HCEC 1CT (cell line): ENCODE data around the gene GPAM.
"Not testable (repeated sequence)": the region's sequence is repeated elsewhere in the genome, so short reads cannot be mapped to it uniquely, and the experiment has no call there.

Experiments used
- DNase-seq: peaks from one replicate; pipeline ENCODE4 v3.0.0-alpha.2; 2017

Gene GPAM

DNA sequence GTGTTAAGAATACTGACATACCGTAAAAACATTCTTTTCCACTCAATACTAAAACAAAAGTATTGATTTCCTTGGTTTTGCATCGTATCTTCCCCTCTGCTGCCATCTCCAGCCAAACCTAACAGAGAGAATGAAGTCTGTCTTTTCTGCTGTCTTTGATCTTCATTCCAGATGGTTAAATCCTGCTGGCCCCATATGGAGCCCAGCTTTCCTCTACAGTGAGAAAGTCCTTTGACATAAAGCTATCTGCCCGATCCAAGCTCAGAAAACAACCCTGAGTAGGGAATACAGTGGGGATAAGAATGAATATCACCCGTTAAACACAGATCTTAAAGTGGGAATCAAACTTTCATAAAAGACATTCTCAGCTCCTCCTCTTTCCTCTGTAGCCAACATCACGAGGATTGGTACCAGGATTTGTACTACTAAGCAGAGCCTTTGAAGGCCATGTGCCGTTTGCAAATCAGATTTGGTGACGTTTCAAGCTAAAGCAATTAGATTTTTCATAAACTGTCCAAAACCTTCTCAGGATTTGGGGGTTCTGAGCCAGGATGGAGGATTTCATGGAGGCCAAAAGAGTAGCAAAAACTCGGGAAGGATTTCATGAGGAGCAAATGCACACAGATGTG lies 30.8 kb upstream of the GPAM start:
- no peak for DNase-seq

GRCh38 chr10:112213836-112214235 lies 30.3 kb upstream of the GPAM start:
- DNase-seq, result no peak

DNA sequence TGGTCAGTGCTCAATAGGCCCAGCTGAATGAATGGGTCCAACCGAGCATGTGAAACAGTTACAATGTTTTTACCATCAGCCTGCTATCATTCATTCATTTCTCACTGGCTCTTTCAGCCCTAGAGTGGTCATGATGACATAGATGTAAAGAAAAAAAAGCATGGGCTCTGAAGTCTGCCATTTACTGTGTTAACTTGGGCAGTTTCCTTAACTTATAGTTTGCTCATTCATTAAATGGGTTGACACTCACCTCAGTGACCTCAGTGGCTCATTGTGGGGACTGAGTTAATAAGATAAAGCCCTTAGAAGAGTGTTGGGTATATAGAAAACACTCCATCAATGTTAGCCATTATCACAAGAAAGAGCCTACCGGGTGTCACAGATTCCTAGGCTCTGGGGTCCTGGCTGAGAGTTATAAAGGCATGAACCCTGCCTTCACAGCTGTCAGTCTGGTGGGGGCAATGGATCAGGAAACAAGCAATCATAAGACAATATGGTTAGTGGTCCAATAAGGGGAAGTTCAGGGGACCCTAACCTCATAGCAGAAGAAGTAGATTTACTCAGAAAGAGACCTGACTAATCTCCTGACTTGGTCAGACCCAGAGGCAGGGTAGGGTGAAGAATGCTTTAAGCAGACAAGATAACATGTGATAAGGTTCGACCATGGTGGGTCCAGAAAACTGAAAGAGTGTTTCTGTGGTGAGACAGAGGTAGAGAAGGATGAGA lies 29.7 kb upstream of the GPAM start:
- DNase-seq, result no peak

DNA sequence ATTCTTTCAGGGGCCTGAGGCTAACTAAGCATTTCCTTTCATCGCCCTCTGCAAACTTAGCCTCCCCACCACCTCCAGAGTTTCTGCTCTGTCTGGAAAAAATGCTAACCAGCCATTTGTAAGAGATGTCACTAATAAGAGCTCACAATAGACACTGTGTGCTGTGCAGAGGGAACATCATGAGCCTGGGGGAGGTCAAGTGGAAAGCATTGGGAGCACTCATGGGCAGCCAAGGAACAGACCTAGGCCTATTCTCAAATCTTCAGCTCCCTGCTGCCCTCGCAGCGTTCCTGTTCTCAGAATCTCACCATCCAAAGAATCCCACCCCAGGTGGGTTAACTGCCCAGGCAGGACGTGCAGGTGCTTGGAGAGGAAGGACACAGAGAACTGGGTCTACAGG lies 27.1 kb upstream of the GPAM start:
- no peak for DNase-seq

DNA sequence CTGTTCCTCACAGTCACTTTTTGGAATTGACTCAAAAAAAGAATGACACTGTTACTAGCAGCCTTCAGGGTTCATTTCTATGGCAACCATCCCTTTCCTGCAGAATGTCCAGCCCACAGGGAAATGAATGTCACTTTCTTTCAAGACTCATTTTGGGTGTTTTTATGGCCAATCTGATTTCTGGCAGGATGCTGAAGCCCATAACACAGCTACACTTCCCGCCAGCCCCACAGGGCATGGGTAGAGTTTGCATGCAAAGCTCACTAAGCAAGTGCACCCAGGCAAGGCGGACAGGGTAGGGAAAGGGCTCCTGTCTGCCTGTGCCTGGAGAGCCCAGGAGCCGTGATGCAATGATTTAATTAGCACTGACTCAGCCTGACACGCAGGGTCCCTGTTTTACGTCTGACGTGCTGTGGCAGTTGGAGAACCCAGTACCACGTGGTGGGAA lies 26.1 kb upstream of the GPAM start:
- DNase-seq, result no peak

DNA sequence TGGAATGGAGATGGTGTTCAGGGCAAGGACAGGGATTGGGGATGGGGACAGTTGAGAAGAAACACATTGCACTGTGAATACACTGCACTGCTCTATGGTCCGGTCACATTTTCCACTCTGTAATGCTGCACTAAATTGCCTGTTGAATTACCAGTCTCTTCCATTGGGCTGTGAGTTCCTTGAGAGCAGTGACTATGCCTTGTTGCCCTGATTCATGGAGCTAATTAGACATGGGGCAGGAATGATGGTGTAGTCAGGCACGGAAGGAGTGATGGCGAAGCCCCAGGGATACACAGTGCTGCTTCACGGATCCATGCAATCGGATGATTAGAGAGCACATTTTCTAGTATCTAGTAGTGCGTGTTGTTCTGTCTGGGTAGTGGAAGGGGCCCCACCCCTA lies 25.4 kb upstream of the GPAM start:
- DNase-seq, result no peak

- no peak for DNase-seq
Observed at GRCh38 chr10:112208292-112208691, 24.7 kb upstream of the GPAM start.

DNA sequence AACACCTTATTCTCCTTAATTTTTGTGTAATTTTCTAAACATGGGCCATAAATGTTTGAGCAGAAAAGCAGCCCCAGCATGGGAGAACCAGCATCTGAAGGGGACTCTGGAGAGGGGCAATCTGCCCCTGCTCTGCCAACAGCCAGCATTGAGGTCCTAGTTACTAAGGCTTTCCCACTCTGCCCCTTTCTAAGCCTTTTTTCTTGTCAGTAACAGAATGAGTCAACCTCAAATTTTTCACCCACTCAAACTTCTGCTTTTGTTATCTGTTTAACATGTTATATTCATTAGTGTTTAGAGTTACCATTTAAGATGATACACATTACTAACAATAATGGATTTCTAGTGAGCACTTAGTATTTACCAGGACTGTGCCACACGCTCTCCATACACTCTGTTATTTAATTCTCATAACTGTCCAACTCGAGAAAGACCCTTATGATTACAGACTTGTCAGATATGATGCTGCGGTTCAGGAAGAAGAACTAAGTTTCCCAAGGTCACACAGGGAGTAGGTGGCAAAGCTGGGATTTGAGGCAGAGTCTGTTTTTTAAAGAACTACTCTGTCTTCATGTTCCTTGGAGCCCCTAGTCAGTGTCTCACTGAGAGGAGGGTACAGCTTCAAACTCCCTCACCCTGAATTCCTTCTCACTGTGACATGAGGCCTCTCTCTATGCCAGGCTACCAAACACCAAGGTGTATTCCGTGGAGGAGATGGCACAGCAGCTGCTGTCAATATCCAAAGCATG lies 19.9 kb upstream of the GPAM start:
- no peak for DNase-seq

- DNase-seq, result peak; percentile 71
Observed at GRCh38 chr10:112202561-112203241, 19.1 kb upstream of the GPAM start.

- DNase-seq, result no peak
Observed at GRCh38 chr10:112202076-112202475, 18.5 kb upstream of the GPAM start.

DNA sequence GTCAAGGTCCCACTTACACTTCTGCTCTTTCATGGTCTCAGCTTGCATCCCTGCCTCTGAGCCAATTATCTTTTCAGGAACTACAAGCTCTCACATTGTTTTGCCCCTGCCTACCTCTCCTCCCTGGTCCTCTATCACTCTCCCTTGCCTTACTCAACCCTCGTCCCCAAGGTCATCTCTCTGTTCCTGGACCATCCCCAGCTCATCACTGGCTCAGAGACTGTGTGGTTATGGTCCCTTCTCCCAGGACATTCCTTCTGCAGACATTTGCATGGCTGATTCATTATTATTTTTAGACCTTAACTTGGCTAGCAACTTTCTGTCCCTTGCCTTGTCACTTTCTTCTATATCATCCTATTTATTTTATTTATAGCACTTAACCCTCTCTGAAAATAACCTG lies 17.8 kb upstream of the GPAM start:
- DNase-seq, result no peak

GRCh38 chr10:112200259-112200658 lies 16.7 kb upstream of the GPAM start:
- DNase-seq, result not testable (repeated sequence)

DNA sequence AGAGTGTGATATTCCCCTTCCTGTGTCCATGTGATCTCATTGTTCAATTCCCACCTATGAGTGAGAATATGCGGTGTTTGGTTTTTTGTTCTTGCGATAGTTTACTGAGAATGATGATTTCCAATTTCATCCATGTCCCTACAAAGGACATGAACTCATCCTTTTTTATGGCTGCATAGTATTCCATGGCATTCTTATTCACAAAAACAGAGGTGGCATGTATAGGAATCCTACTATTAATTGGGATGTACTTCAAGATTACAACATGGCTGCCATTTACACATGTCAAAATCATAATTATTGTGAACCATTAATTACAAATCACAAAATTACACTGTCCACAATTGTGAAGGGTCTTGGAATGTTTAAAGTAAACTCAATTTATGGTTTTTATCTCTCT lies 14.1 kb upstream of the GPAM start:
- DNase-seq, result not testable (repeated sequence)

DNA sequence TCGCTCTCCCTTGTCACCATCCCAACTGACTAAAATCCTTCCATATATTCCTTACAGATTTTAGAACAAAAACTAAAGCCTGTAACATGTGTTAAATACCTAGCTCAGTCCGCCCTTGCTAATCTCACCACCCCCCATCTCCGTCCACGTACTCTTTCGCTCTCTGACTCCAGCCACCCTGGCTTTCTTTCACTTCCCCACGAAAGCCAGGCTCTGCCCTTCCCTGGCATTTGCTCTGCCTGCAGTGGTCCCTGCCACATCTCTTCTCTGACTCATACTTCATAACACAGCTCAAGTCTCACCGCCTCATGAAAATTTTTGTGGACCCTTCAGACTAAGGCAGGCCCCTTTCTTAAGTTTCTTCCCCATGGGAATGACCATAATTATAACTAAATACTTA lies 11.7 kb upstream of the GPAM start:
- DNase-seq, result no peak

DNA sequence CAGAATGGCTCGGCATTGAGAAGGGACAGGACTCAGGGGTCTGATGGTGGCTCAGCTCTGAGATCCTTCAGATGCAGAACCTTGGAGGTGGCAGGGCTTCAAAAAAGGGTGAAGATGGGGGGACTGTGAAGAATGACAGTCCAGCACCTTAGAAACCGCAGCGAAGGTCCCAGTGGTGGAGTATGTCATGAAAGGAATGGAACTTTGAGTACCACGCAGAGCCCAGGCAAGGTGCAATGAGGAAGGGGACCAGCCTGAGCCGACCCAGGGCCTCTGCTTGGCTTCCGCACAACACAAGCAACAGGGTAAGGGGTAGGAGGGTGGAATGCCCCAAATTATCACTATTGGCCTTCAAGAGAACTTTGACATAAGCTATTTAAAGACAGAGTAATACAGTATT lies 8.2 kb upstream of the GPAM start:
- DNase-seq, result no peak

DNA sequence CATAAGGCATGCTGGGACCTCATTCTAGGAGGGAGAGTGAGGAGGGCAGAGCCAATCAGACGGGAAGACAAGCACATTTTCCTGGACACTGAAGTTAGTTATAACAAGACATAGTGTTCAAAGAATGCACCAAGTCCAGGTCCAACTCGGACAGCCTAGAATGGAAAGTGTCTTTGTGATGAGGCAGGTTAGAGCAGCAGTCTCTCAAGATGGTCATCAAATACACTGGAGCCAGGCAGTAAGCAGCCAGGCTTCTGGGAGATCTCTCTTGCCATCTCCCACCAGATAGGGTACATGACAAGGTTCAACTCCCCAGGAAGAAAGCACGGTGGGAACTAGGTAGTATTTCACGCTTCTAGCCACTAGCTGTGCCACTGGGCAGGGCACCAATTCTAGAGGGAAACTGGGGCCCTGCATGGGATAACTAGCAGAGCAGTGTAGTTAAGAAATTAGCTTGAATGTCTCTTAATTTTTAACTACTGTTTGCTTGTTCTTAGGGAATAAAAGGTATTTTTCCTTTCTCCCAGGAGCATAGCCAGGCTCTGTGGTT lies 7.6 kb upstream of the GPAM start:
- no peak for DNase-seq

GRCh38 chr10:112189465-112189864 lies 5.9 kb upstream of the GPAM start:
- DNase-seq, result no peak

GRCh38 chr10:112187527-112187926 lies 4.0 kb upstream of the GPAM start:
- no peak for DNase-seq

- DNase-seq, result no peak
Observed at GRCh38 chr10:112185959-112186358, 2.4 kb upstream of the GPAM start.

- no peak for DNase-seq
Observed at GRCh38 chr10:112184379-112184778, 814 bp upstream of the GPAM start.

DNA sequence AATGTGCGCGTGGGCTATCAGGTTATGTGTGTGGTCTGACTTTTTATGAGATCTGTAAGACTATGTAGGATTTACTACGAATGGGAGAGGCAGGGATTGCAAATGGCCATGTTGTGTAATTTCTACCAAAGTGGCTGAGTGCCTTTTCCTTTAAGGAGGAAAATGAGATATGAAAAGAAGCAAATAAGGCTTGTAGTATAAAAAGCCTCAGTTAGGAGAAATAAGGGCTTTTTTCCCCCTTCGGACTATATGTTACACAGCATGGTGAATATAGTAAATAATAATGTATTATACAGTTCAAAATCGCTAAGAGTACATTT lies 447 bp upstream of the GPAM start:
- DNase-seq, result no peak

DNA sequence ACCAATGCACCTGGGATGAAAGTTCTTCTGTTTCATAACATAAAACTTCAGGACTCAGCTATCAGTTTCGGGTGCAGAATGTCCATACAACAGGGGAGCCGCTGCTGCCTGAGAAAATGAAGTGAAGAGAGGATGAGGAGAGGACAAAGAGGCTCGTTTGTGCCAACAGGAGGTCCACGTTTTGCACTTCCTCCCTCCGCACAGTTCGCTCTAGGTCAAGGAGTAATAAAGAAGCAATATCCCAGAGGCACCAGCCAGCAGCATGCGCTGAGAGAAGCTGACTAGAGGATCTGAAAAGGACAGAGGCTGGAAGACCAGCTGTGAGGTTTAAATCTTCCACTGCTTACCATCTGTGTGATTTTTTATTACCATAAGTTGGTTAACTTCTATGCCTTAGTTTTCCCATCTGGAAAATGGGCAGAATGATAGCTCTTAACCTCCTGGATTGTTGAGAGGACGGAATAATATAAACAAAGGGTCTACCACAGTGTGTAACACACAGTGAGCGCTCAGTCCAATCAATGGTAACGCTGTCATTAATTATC lies 709 bp downstream of the GPAM start:
- DNase-seq, result no peak

DNA sequence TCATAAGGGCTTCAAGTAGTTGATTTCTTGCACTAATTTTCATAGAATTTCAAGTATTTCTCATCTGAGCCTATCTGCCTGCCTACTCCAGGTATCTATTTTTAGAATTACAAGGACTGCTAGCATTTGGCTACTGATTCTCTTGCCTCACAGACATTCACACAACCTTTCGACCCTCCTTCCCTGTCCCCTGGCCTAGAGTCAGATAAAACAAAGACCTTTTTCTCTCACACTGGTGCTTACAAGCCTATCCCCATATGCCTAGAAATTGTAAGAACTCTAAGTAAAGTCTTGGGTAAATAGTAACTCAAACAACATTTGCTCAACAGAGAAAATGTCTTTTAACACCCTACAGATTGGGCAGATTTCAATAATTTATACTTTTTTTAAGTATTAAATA lies 6.3 kb downstream of the GPAM start:
- DNase-seq, result no peak
